ENCODE measurements around the gene MOB1A.

- TF ChIP-seq EZH2 (IDR thresholded peaks at IDR 0.05) = no peak
- no peak for TF ChIP-seq POLR2A (IDR thresholded peaks at IDR 0.05; ENCODE audit: borderline replicate concordance, extremely low read depth, insufficient read depth, insufficient read length)
- TF ChIP-seq, protein P1, sequence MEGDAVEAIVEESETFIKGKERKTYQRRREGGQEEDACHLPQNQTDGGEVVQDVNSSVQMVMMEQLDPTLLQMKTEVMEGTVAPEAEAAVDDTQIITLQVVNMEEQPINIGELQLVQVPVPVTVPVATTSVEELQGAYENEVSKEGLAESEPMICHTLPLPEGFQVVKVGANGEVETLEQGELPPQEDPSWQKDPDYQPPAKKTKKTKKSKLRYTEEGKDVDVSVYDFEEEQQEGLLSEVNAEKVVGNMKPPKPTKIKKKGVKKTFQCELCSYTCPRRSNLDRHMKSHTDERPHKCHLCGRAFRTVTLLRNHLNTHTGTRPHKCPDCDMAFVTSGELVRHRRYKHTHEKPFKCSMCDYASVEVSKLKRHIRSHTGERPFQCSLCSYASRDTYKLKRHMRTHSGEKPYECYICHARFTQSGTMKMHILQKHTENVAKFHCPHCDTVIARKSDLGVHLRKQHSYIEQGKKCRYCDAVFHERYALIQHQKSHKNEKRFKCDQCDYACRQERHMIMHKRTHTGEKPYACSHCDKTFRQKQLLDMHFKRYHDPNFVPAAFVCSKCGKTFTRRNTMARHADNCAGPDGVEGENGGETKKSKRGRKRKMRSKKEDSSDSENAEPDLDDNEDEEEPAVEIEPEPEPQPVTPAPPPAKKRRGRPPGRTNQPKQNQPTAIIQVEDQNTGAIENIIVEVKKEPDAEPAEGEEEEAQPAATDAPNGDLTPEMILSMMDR (IDR thresholded peaks at IDR 0.05 in 2 of 3, conservative IDR thresholded peaks at IDR 0.05 in 1 of 3; ENCODE audit: borderline replicate concordance in 1 of 3, insufficient read depth in 1 of 3, low read depth in 2 of 3, low read length in 2 of 3) = no peak
- TF ChIP-seq TCF7L2 (IDR thresholded peaks at IDR 0.05; ENCODE audit: borderline replicate concordance, extremely low read depth, insufficient read depth, insufficient read length) = no peak
- TF ChIP-seq EZH2phosphoT487 (IDR thresholded peaks at IDR 0.05; ENCODE audit: borderline replicate concordance) = no peak
- no peak for TF ChIP-seq MAX (IDR thresholded peaks at IDR 0.05)
- no peak for TF ChIP-seq CEBPB (IDR thresholded peaks at IDR 0.05; ENCODE audit: low read depth)
- TF ChIP-seq EGR1 (IDR thresholded peaks at IDR 0.05; ENCODE audit: low read depth) = no peak
- TF ChIP-seq SRF (IDR thresholded peaks at IDR 0.05; ENCODE audit: low read depth) = no peak
- no peak for TF ChIP-seq YY1 (IDR thresholded peaks at IDR 0.05; ENCODE audit: extremely low read depth, insufficient replicate concordance, low read depth, low read length)
- TF ChIP-seq JUND (IDR thresholded peaks at IDR 0.05) = no peak
- no peak for TF ChIP-seq SIN3A (IDR thresholded peaks at IDR 0.05; ENCODE audit: low read depth)
- TF ChIP-seq REST (IDR thresholded peaks at IDR 0.05; ENCODE audit: low read depth) = no peak
- TF ChIP-seq RAD21 (IDR thresholded peaks at IDR 0.05; ENCODE audit: low read depth) = no peak
Observed at GRCh38 chr2:74162951-74163350, 15.7 kb downstream of the MOB1A start.
